ENCODE results near the gene SLC11A2. TPM values are rescaled to one million over a fixed set of nuclear protein-coding genes. Genes with fewer than 3 reads are reported as not detected.

SLC11A2 gene
- total and polyA plus RNA-seq, 2 of the 8 experiments (the other 6 are each of a cell fraction or from before 2014, with no cell fraction given): 55.0 to 61.5 TPM

- Histone ChIP-seq H2AK5ac (ENCODE audit: low read depth, low read length) (no peak overlapping the region), H4K20me1 (replicated peaks in 1 of 2; ENCODE audit: control insufficient read depth in 1 of 2, insufficient read depth in 2 of 2, low read length in 2 of 2) (peaks cover 0 to under 1% of the 10 kb centered on the region in 2 experiments), H3K36me3 (ENCODE audit: control insufficient read depth in 2 of 4, insufficient read depth in 4 of 4, low read length in 3 of 4) (peaks cover 0 to 5% (median 0%) of the 10 kb centered on the region in 4 experiments; a peak in 1 of 8 replicates), H3K14ac (ENCODE audit: insufficient read length) (no peak overlapping the region), H2BK20ac (ENCODE audit: low read length) (no peak overlapping the region), H3K9ac (replicated peaks in 1 of 4; ENCODE audit: extremely low read depth in 1 of 4, low read depth in 3 of 4, low read length in 3 of 4) (no peak overlapping the region), H3K79me2 (ENCODE audit: control insufficient read depth in 1 of 2, insufficient read depth in 2 of 2, low read length in 2 of 2) (no peaks in the 10 kb centered on the region), H3K4me3 (ENCODE audit: extremely low read depth in 1 of 4, insufficient read depth in 2 of 4, low read depth in 3 of 4, low read length in 4 of 4) (no peak overlapping the region), H3K79me1 (ENCODE audit: low read depth, low read length) (no peaks in the 10 kb centered on the region), H2BK5ac (ENCODE audit: low read depth, low read length) (no peak overlapping the region), H3K23ac (ENCODE audit: insufficient read length) (no peak overlapping the region), H3K27me3 (replicated peaks in 1 of 4; ENCODE audit: control insufficient read depth in 3 of 4, extremely low read depth in 1 of 4, insufficient read depth in 3 of 4, low read length in 3 of 4) (no peaks in the 10 kb centered on the region), H2BK12ac (ENCODE audit: low read depth, low read length) (no peak overlapping the region), H3K4me1 (replicated peaks in 1 of 4; ENCODE audit: control insufficient read depth in 3 of 4, insufficient read depth in 4 of 4, low read length in 3 of 4) (no peaks in the 10 kb centered on the region), H3K23me2 (ENCODE audit: low read depth, low read length) (no peaks in the 10 kb centered on the region), H3K27ac (ENCODE audit: low read depth, low read length) (no peak overlapping the region), H3K4me2 (ENCODE audit: insufficient read depth in 1 of 2, low read depth in 2 of 2, low read length in 2 of 2) (no peak overlapping the region), H3K9me3 (ENCODE audit: insufficient read depth in 2 of 2, low read depth in 1 of 2, low read length in 1 of 2) (no peaks in the 10 kb centered on the region), H4K91ac (replicated peaks; ENCODE audit: insufficient read length, low read length) (no peak overlapping the region), H2BK15ac (ENCODE audit: low read length) (no peak overlapping the region), H4K8ac (ENCODE audit: extremely low read depth, insufficient read depth, low read length) (no peak overlapping the region), H3K18ac (ENCODE audit: extremely low read depth, low read length) (no peak overlapping the region), H2BK120ac (replicated peaks; ENCODE audit: low read depth, low read length) (no peak overlapping the region), H3K4ac (replicated peaks; ENCODE audit: insufficient read length, low read depth, low read length) (no peak overlapping the region), H3K56ac (replicated peaks; ENCODE audit: insufficient read length, low read depth, low read length) (no peak overlapping the region), H2AFZ (ENCODE audit: low read length) (no peak overlapping the region), H4K5ac (ENCODE audit: insufficient read length, low read depth, low read length) (no peak overlapping the region)
- WGBS, 2 experiments (ENCODE audit: extremely low coverage in 1 of 2, insufficient coverage in 1 of 2, insufficient read length in 1 of 2, insufficient replicate concordance in 2 of 2, low coverage in 1 of 2, low lambda C conversion rate in 2 of 2, missing lambda C conversion rate in 1 of 2): 84% methylated on average over 6 of the region's 6 CpGs; no CpG with 5 or more reads in 1 of the 2 experiments
- POLR2A ChIA-PET (ENCODE audit: partially characterized antibody): no interaction called here
- CTCF ChIA-PET (ENCODE audit: partially characterized antibody): interaction anchor here (0.5 to 1.6 kb wide), 7 partner anchors 10 to 405 kb away, joined by 3 to 5 read pairs (median 3); partner anchors contain the start of gene CSRNP2
- DNase-seq (ENCODE audit: low read depth in 1 of 2, low spot score in 2 of 2) (no peak), FAIRE-seq (no peak)
- no peak for TF ChIP-seq RXRA (IDR thresholded peaks at IDR 0.05; ENCODE audit: insufficient read depth, low read depth, low read length)
- TF ChIP-seq SIRT6 (IDR thresholded peaks at IDR 0.05; ENCODE audit: low read length): no peak
- no peak for TF ChIP-seq BRCA1 (IDR thresholded peaks at IDR 0.05; ENCODE audit: low read depth, low read length)
Observed at GRCh38 chr12:50981319-50982239, 44.6 kb downstream of the SLC11A2 start.

All from H1 (cell line).